ENCODE measurements around the gene UBE3C. TPM values are rescaled to one million over a fixed set of nuclear protein-coding genes. Genes with fewer than 3 reads are reported as not detected.
A peak's percentile ranks its signal among the peaks of the same experiment; 100 is the strongest.

The UBE3C gene
- total and polyA plus RNA-seq, 2 donors (not counting 3 experiments of a cell fraction or from before 2014, with no cell fraction given): 45.1 to 77.3 TPM

DNA sequence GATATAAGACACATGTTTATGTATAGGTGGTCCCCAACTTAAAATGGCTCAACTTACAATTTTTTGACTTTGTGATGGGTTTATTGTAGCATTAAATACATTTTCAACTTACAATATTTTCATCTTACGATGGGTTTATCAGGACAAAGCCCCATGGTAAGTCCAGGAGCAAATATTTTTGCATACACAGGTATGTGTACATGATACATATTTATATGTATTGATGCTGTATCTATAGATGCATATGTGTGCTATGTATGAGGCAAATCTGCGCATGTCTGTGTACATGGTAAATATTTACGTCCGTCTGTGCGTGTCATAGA lies 664 bp upstream of the UBE3C start:
- DNase-seq (ENCODE audit: low read depth, low spot score): no peak
- H3K9me3 ChIP-seq (replicated peaks; ENCODE audit: control insufficient read depth, insufficient read depth, low read length): no peaks in the 10 kb centered on the region
- peaks cover 0 to 2% of the 10 kb centered on the region in 2 experiments for H3K36me3 ChIP-seq (ENCODE audit: control insufficient read depth in 2 of 2, extremely low read depth in 1 of 2, insufficient read depth in 2 of 2, low read length in 2 of 2)
- peaks cover 24% of the 10 kb centered on the region for H3K4me1 ChIP-seq (ENCODE audit: control insufficient read depth, extremely low read depth, insufficient read depth, low read length)
- peak overlapping the region; percentile 83 for H3K4me2 ChIP-seq (ENCODE audit: insufficient read depth, low read length)
- FAIRE-seq: peak; percentile 28
- peak overlapping the region; percentile 83 for H2AFZ ChIP-seq (ENCODE audit: low read depth, low read length)
- ChIA-PET POLR2A (no interaction called here), CTCF (no interaction called here)
- intact Hi-C loops (cut with micrococcal nuclease) (loop anchor here (1.0 to 5.0 kb wide), 7 partner anchors 121 to 497 kb away; partner anchors contain the start of genes DNAJB6, LMBR1 and RNF32), dilution Hi-C loops (cut with MboI; ENCODE audit: extremely low pct_ligation_motif_present, low sequenced_read_pairs) (no loop called here)
- H4K20me1 ChIP-seq (replicated peaks; ENCODE audit: control insufficient read depth, extremely low read depth, insufficient read depth, low read length): peaks cover 4% of the 10 kb centered on the region
- H3K9ac ChIP-seq (replicated peaks; ENCODE audit: extremely low read depth, insufficient read depth, low read length): peak overlapping the region; percentile 40
- no peaks in the 10 kb centered on the region for H3K9me1 ChIP-seq (replicated peaks; ENCODE audit: control insufficient read depth, extremely low read depth, insufficient read depth, low read length)
- TF ChIP-seq EZH2 (IDR thresholded peaks at IDR 0.05; ENCODE audit: borderline replicate concordance, low read depth, low read length, severe bottlenecking) (no peak), POLR2A (IDR thresholded peaks at IDR 0.05; ENCODE audit: low read depth, low read length) (no peak), MYC (IDR thresholded peaks at IDR 0.05; ENCODE audit: low read depth, low read length) (no peak), JUN (IDR thresholded peaks at IDR 0.05; ENCODE audit: borderline replicate concordance, insufficient read depth, insufficient read length, low read depth) (no peak)
- TF ChIP-seq, protein P1, sequence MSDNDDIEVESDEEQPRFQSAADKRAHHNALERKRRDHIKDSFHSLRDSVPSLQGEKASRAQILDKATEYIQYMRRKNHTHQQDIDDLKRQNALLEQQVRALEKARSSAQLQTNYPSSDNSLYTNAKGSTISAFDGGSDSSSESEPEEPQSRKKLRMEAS (IDR thresholded peaks at IDR 0.05; ENCODE audit: insufficient read depth, insufficient read length): no peak
- TF ChIP-seq, protein P2, sequence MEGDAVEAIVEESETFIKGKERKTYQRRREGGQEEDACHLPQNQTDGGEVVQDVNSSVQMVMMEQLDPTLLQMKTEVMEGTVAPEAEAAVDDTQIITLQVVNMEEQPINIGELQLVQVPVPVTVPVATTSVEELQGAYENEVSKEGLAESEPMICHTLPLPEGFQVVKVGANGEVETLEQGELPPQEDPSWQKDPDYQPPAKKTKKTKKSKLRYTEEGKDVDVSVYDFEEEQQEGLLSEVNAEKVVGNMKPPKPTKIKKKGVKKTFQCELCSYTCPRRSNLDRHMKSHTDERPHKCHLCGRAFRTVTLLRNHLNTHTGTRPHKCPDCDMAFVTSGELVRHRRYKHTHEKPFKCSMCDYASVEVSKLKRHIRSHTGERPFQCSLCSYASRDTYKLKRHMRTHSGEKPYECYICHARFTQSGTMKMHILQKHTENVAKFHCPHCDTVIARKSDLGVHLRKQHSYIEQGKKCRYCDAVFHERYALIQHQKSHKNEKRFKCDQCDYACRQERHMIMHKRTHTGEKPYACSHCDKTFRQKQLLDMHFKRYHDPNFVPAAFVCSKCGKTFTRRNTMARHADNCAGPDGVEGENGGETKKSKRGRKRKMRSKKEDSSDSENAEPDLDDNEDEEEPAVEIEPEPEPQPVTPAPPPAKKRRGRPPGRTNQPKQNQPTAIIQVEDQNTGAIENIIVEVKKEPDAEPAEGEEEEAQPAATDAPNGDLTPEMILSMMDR (IDR thresholded peaks at IDR 0.05; ENCODE audit: extremely low read depth in 1 of 2, insufficient read depth in 1 of 2, low read depth in 1 of 2, low read length in 2 of 2): no peak
- H3K27me3 ChIP-seq (ENCODE audit: control insufficient read depth in 2 of 2, insufficient read depth in 2 of 2, low read length in 2 of 2): no peaks in the 10 kb centered on the region
- BruUV-seq (replicated peaks): no TSS peak
- H3K27ac ChIP-seq (ENCODE audit: insufficient read depth, low read depth, low read length): peak overlapping the region; percentile 3
- H3K4me3 ChIP-seq (replicated peaks in 1 of 3; ENCODE audit: insufficient read depth in 1 of 3, low read depth in 1 of 3, low read length in 3 of 3): peak overlapping the region; percentile 12 to 49 (median 48)
- peaks cover 40% of the 10 kb centered on the region for H3K79me2 ChIP-seq (ENCODE audit: control insufficient read depth, insufficient read depth, low read length)

Measured in endothelial cell of umbilical vein (primary cell).